ENCODE data around the gene CACNA1I. TPM values are rescaled to one million over a fixed set of nuclear protein-coding genes. Genes with fewer than 3 reads are reported as not detected.

CACNA1I gene
- total and polyA plus RNA-seq, 2 of the 8 experiments (the other 6 are each of a cell fraction or from before 2014, with no cell fraction given), result 0.77 to 1.2 TPM

- Histone ChIP-seq H3K4me2 (ENCODE audit: insufficient read depth in 1 of 2, low read depth in 2 of 2, low read length in 2 of 2) (no peak overlapping the region), H3K14ac (ENCODE audit: insufficient read length) (no peak overlapping the region), H3K56ac (replicated peaks; ENCODE audit: insufficient read length, low read depth, low read length) (no peak overlapping the region), H2BK20ac (ENCODE audit: low read length) (no peak overlapping the region), H4K91ac (replicated peaks; ENCODE audit: insufficient read length, low read length) (no peak overlapping the region), H2AFZ (ENCODE audit: low read length) (no peak overlapping the region), H4K8ac (ENCODE audit: extremely low read depth, insufficient read depth, low read length) (no peak overlapping the region), H3K4me1 (replicated peaks in 1 of 4; ENCODE audit: control insufficient read depth in 3 of 4, insufficient read depth in 4 of 4, low read length in 3 of 4) (0 out of 7 replicates have a peak, but pooled peaks cover 0 to 4% (median 0%) of the 10 kb centered on the region in 4 experiments), H3K23ac (ENCODE audit: insufficient read length) (no peak overlapping the region), H2AK5ac (ENCODE audit: low read depth, low read length) (no peak overlapping the region), H3K9me3 (ENCODE audit: insufficient read depth in 2 of 2, low read depth in 1 of 2, low read length in 1 of 2) (peaks cover 0 to 3% of the 10 kb centered on the region in 2 experiments; a peak in 1 of 4 replicates), H3K36me3 (ENCODE audit: control insufficient read depth in 2 of 4, insufficient read depth in 4 of 4, low read length in 3 of 4) (no peaks in the 10 kb centered on the region), H3K4ac (replicated peaks; ENCODE audit: insufficient read length, low read depth, low read length) (no peak overlapping the region), H3K23me2 (ENCODE audit: low read depth, low read length) (peaks cover 9% of the 10 kb centered on the region; the same call in 1 of the 2 replicates), H4K20me1 (replicated peaks in 1 of 2; ENCODE audit: control insufficient read depth in 1 of 2, insufficient read depth in 2 of 2, low read length in 2 of 2) (peaks cover 0 to 7% of the 10 kb centered on the region in 2 experiments), H3K18ac (ENCODE audit: extremely low read depth, low read length) (no peak overlapping the region), H2BK15ac (ENCODE audit: low read length) (no peak overlapping the region), H3K79me2 (ENCODE audit: control insufficient read depth in 1 of 2, insufficient read depth in 2 of 2, low read length in 2 of 2) (no peaks in the 10 kb centered on the region), H3K4me3 (ENCODE audit: extremely low read depth in 1 of 4, insufficient read depth in 2 of 4, low read depth in 3 of 4, low read length in 4 of 4) (no peak overlapping the region), H3K9ac (replicated peaks in 1 of 4; ENCODE audit: extremely low read depth in 1 of 4, low read depth in 3 of 4, low read length in 3 of 4) (no peak overlapping the region), H2BK5ac (ENCODE audit: low read depth, low read length) (no peak overlapping the region), H4K5ac (ENCODE audit: insufficient read length, low read depth, low read length) (no peak overlapping the region), H2BK120ac (replicated peaks; ENCODE audit: low read depth, low read length) (no peak overlapping the region), H3K27ac (ENCODE audit: low read depth, low read length) (no peak overlapping the region), H2BK12ac (ENCODE audit: low read depth, low read length) (no peak overlapping the region), H3K27me3 (replicated peaks in 1 of 4; ENCODE audit: control insufficient read depth in 3 of 4, extremely low read depth in 1 of 4, insufficient read depth in 3 of 4, low read length in 3 of 4) (no peaks in the 10 kb centered on the region; a peak in 1 of 7 replicates), H3K79me1 (ENCODE audit: low read depth, low read length) (no peaks in the 10 kb centered on the region)
- DNase-seq (ENCODE audit: low read depth in 1 of 2, low spot score in 2 of 2) (no peak), FAIRE-seq (no peak)
- CTCF ChIA-PET (ENCODE audit: partially characterized antibody), result interaction anchor here (0.7 to 9.0 kb wide), 2 partner anchors 10 to 383 kb away, joined by 3 to 47 read pairs; no protein-coding TSS in a partner anchor
- 82% methylated on average over 2 of the region's 3 CpGs; no CpG with 5 or more reads in 1 of the 2 experiments for WGBS, 2 experiments (ENCODE audit: extremely low coverage in 1 of 2, insufficient coverage in 1 of 2, insufficient read length in 1 of 2, insufficient replicate concordance in 2 of 2, low coverage in 1 of 2, low lambda C conversion rate in 2 of 2, missing lambda C conversion rate in 1 of 2)
- POLR2A ChIA-PET (ENCODE audit: partially characterized antibody), result no interaction called here
- TF ChIP-seq POLR2A (IDR thresholded peaks at IDR 0.05; ENCODE audit: control extremely low read depth in 1 of 2, low read depth in 2 of 2, low read length in 2 of 2) (no peak), RAD21 (IDR thresholded peaks at IDR 0.05 in 1 of 2, conservative IDR thresholded peaks at IDR 0.05 in 1 of 2; ENCODE audit: low read depth in 2 of 2, low read length in 2 of 2) (no peak), CEBPB (IDR thresholded peaks at IDR 0.05; ENCODE audit: low read depth, low read length) (0 out of 2 replicates have a peak, but pooled peaks have one; percentile 16), SP1 (IDR thresholded peaks at IDR 0.05; ENCODE audit: low read depth, low read length) (no peak)
Measured at GRCh38 chr22:39570226-39570625, 327 bp upstream of the CACNA1I start.
